ENCODE results near the gene CFC1B. TPM values are rescaled to one million over a fixed set of nuclear protein-coding genes. Genes with fewer than 3 reads are reported as not detected.
"Not testable (repeated sequence)": the region's sequence is repeated elsewhere in the genome, so short reads cannot be mapped to it uniquely, and the experiment has no call there.

Gene CFC1B
- total RNA-seq, 1 donor from 2014 or later = not detected

- not testable (repeated sequence) for DNase-seq (ENCODE audit: low spot score)
These were observed 45.1 kb downstream of the CFC1B start for GRCh38 chr2:130566165-130566564.

GRCh38 chr2:130571929-130572328 is 50.9 kb downstream of the CFC1B start:
- not testable (repeated sequence) for DNase-seq (ENCODE audit: low spot score)

DNA sequence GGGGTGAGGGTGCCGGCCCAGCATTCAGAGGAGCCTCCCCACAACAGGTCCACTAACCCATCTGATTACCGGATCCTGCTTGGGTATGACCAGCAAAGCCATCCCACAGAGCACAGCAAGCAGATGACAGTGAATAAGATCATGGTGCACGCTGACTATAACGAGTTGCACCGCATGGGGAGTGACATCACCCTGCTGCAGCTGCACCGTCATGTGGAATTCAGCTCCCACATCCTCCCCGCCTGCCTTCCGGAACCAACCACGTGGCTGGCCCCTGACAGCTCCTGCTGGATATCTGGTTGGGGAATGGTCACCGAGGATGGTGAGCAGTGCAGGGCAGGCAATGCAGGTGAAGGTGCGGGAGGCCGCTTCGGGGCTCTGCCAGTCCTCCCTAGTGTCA is 53.2 kb downstream of the CFC1B start:
- not testable (repeated sequence) for DNase-seq (ENCODE audit: low spot score)

GRCh38 chr2:130576209-130576784 is 55.3 kb downstream of the CFC1B start:
- not testable (repeated sequence) for DNase-seq (ENCODE audit: low spot score)

GRCh38 chr2:130577559-130577958 is 56.5 kb downstream of the CFC1B start:
- not testable (repeated sequence) for DNase-seq (ENCODE audit: low spot score)

Other genes starting within 250 kb of the CFC1B start
- gene IMP4, start 178.3 kb upstream of the CFC1B start, total RNA-seq (ENCODE audit: insufficient read depth, low replicate concordance) = 38.8 TPM
- gene PTPN18, start 165.2 kb upstream of the CFC1B start, total RNA-seq (ENCODE audit: insufficient read depth, low replicate concordance) = 22.9 TPM
- 0.96 TPM for gene POTEI, start 11.9 kb upstream of the CFC1B start, total RNA-seq (ENCODE audit: insufficient read depth, low replicate concordance)
- not detected for gene CFC1, start 78.4 kb downstream of the CFC1B start, total RNA-seq (ENCODE audit: insufficient read depth, low replicate concordance)
- gene POTEJ, start 90.2 kb downstream of the CFC1B start, total RNA-seq (ENCODE audit: insufficient read depth, low replicate concordance) = 0.24 TPM
- 0.48 TPM for gene GPR148, start 207.8 kb downstream of the CFC1B start, total RNA-seq (ENCODE audit: insufficient read depth, low replicate concordance)
- 1.2 TPM for gene AMER3, start 234.3 kb downstream of the CFC1B start, total RNA-seq (ENCODE audit: insufficient read depth, low replicate concordance)

Measured in umbilical cord (tissue), 2 donors.